Thymus (tissue), 2 donors: ENCODE measurements around the gene LMLN. TPM values are rescaled to one million over a fixed set of nuclear protein-coding genes. Genes with fewer than 3 reads are reported as not detected.

Experiments used
- polyA plus RNA-seq: library from polyadenylated mRNA; stranded (reverse); fragments of 200-250 nt; gene quantifications from one replicate; pipeline ENCODE4 v1.2.3, GENCODE V29; 2013
- total RNA-seq: library from RNA; stranded (reverse); fragments of 120-200 nt; gene quantifications from one replicate; pipeline ENCODE4 v1.2.4, GENCODE V29; 2013
- donor health status: healthy.

LMLN gene
- total and polyA plus RNA-seq, 2 donors: 1.4 to 2.2 TPM

Other genes starting within 250 kb of the LMLN start
- 5.9 TPM for gene RUBCN, start 223.3 kb upstream of the LMLN start, total RNA-seq
- 12.0 TPM for gene RUBCN, start 223.3 kb upstream of the LMLN start, polyA plus RNA-seq
- 41.2 TPM for gene FYTTD1, start 210.3 kb upstream of the LMLN start, total RNA-seq
- 24.2 TPM for gene FYTTD1, start 210.3 kb upstream of the LMLN start, polyA plus RNA-seq
- 25.4 TPM for gene LRCH3, start 169.0 kb upstream of the LMLN start, total RNA-seq
- 76.6 TPM for gene LRCH3, start 169.0 kb upstream of the LMLN start, polyA plus RNA-seq
- 2,167 TPM for gene RPL35A, start 10.0 kb upstream of the LMLN start, total RNA-seq
- 3,064 TPM for gene RPL35A, start 10.0 kb upstream of the LMLN start, polyA plus RNA-seq